ENCODE measurements around the gene KLHL15. TPM values are rescaled to one million over a fixed set of nuclear protein-coding genes. Genes with fewer than 3 reads are reported as not detected.

KLHL15 gene, protein sequence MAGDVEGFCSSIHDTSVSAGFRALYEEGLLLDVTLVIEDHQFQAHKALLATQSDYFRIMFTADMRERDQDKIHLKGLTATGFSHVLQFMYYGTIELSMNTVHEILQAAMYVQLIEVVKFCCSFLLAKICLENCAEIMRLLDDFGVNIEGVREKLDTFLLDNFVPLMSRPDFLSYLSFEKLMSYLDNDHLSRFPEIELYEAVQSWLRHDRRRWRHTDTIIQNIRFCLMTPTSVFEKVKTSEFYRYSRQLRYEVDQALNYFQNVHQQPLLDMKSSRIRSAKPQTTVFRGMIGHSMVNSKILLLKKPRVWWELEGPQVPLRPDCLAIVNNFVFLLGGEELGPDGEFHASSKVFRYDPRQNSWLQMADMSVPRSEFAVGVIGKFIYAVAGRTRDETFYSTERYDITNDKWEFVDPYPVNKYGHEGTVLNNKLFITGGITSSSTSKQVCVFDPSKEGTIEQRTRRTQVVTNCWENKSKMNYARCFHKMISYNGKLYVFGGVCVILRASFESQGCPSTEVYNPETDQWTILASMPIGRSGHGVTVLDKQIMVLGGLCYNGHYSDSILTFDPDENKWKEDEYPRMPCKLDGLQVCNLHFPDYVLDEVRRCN
- 8.3 and 9.7 TPM in 2 replicates for total RNA-seq

DNA sequence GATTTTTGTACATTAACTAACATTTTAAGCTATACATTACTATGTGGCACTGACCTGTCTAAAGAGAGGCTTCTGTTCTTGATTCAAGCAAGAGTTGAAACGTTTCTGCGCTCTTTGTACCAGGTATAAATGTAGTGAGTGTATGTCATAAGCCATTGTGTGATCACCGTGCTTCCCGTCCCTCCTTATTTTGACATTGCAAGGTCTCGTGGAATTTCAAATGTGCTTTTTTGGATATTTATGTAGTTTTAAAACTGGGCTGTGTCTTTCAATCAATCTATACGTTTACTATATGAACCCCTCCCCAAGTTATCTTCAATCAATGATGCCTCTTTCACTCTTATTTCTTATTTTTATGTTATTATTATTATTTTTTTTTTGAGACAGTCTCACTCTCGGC, at the start of gene KLHL15:
KLHL15 (minus strand) TSS at position 101 of the 400 bp plus-strand sequence. CDS start 20,493 bp downstream, outside the sequence.

DNA sequence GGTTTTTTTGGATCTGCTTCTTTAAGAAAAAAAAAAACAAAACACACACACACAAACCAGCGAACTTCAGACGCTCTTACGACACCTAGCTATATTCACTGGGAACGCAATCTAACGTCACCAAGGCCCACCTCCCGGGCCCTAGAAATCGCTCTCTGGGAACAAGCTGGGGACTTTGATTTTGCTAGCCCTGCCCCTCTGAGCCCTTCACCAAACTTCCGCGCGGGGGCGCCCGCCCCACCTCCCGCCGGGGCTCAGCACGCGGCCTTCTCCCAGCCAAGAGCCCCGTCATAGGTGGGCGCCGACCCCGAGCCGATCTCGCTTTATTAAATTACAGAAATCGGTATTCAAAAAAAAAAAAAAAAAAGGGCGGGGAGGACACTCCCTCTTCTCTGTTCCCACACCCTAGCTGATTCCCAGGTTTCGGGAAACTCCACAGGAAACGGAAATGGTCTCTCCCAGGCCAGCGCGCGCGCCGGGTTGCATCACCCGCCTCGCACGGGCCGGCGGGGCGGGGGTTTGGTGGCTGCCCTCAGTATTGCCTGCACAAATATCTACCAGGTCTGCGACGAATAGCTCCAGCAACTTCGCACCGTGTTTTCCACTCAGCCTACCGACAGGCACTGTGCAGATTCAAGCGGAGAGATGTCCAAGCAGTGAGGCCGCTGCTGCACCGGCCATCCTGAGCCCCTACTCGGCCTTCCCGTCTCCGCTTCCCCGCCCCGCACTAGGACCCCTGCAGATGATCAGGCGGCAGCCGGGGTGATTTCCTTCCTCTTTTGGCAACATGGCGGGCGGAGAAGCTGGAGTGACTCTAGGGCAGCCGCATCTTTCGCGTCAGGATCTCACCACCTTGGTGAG, 27.4 kb upstream of the KLHL15 start, which contains the start of gene EIF2S3:
EIF2S3 (plus strand) TSS at position 775 of the 861 bp plus-strand sequence; CDS start at position 788, 13 bp downstream.

Other genes with a start within 250 kb of the KLHL15 start
- gene SAT1, start 244.0 kb downstream of the KLHL15 start, total RNA-seq: 408 and 688 TPM in 2 replicates
- 12.2 and 16.7 TPM in 2 replicates for gene APOO, start 119.2 kb downstream of the KLHL15 start, total RNA-seq
- gene CXorf58, start 119.2 kb downstream of the KLHL15 start, total RNA-seq: under 0.01 TPM in 1 of 2 replicates, not detected in the other
- gene EIF2S3, start 27.8 kb upstream of the KLHL15 start, total RNA-seq: 383 and 440 TPM in 2 replicates
- 49.3 and 81.4 TPM in 2 replicates for gene ZFX, start 122.5 kb upstream of the KLHL15 start, total RNA-seq